ENCODE results near the gene FARP1. TPM values are rescaled to one million over a fixed set of nuclear protein-coding genes. Genes with fewer than 3 reads are reported as not detected.

The FARP1 gene
- total and polyA plus RNA-seq, 2 of the 13 experiments (the other 11 are each of a cell fraction or from before 2014, with no cell fraction given): 70.6 to 126 TPM

- Histone ChIP-seq H2AFZ (ENCODE audit: low read length) (no peak overlapping the region), H3K9ac (ENCODE audit: insufficient read depth, low read depth, low read length) (no peak overlapping the region), H3K27ac (ENCODE audit: extremely low read length, insufficient read depth, low read length) (no peak overlapping the region), H3K4me1 (ENCODE audit: insufficient read depth, low read length) (no peaks in the 10 kb centered on the region), H3K4me3 (replicated peaks in 1 of 3; ENCODE audit: insufficient read depth in 1 of 3, low read depth in 2 of 3, low read length in 3 of 3) (no peak overlapping the region), H3K4me2 (ENCODE audit: low read depth, low read length) (no peak overlapping the region), H3K36me3 (replicated peaks in 1 of 2; ENCODE audit: control insufficient read depth in 1 of 2, insufficient read depth in 2 of 2, low read length in 2 of 2) (peaks cover 34 to 89% of the 10 kb centered on the region in 2 experiments), H4K20me1 (ENCODE audit: insufficient read depth, low read length) (peaks cover 3% of the 10 kb centered on the region; the same call in 1 of the 2 replicates), H3K9me3 (ENCODE audit: low read length) (no peaks in the 10 kb centered on the region), H3K79me2 (ENCODE audit: insufficient read depth, low read length) (peaks cover 2% of the 10 kb centered on the region), H3K27me3 (ENCODE audit: control insufficient read depth in 1 of 2, insufficient read depth in 2 of 2, low read length in 2 of 2) (no peaks in the 10 kb centered on the region)
- no peak for FAIRE-seq
- ATAC-seq: no peak; the same call in 1 of the 3 replicates
- no TSS peak for BruUV-seq (replicated peaks)
- POLR2A ChIA-PET: no interaction called here
- CTCF ChIA-PET (ENCODE audit: low intra/inter-chr PET ratio, low total read pairs): no interaction called here
- DNase-seq (ENCODE audit: low spot score): no peak
- WGBS (ENCODE audit: low lambda C conversion rate): 96% methylated on average over 11 of the region's 16 CpGs
- in situ Hi-C loops (cut with HindIII; ENCODE audit: extremely low pct_ligation_motif_present, low pct_unique_long_range_greater_than_20kb) (no loop called here), intact Hi-C loops (cut with micrococcal nuclease; ENCODE audit: unreplicated experiment) (no loop called here)
- TF ChIP-seq, protein P1, sequence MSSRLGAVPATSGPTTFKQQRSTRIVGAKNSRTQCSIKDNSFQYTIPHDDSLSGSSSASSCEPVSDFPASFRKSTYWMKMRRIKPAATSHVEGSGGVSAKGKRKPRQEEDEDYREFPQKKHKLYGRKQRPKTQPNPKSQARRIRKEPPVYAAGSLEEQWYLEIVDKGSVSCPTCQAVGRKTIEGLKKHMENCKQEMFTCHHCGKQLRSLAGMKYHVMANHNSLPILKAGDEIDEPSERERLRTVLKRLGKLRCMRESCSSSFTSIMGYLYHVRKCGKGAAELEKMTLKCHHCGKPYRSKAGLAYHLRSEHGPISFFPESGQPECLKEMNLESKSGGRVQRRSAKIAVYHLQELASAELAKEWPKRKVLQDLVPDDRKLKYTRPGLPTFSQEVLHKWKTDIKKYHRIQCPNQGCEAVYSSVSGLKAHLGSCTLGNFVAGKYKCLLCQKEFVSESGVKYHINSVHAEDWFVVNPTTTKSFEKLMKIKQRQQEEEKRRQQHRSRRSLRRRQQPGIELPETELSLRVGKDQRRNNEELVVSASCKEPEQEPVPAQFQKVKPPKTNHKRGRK (CRISPR knock-in tag; IDR thresholded peaks at IDR 0.05): no peak
- TF ChIP-seq ZNF326 (CRISPR knock-in tag; IDR thresholded peaks at IDR 0.05; ENCODE audit: borderline replicate concordance): no peak
- no peak for TF ChIP-seq MLLT10 (CRISPR knock-in tag; IDR thresholded peaks at IDR 0.05)
- TF ChIP-seq RCOR2 (CRISPR knock-in tag; IDR thresholded peaks at IDR 0.05): no peak
- TF ChIP-seq, protein P2, sequence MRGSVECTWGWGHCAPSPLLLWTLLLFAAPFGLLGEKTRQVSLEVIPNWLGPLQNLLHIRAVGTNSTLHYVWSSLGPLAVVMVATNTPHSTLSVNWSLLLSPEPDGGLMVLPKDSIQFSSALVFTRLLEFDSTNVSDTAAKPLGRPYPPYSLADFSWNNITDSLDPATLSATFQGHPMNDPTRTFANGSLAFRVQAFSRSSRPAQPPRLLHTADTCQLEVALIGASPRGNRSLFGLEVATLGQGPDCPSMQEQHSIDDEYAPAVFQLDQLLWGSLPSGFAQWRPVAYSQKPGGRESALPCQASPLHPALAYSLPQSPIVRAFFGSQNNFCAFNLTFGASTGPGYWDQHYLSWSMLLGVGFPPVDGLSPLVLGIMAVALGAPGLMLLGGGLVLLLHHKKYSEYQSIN (CRISPR knock-in tag; IDR thresholded peaks at IDR 0.05; ENCODE audit: borderline replicate concordance): no peak
- TF ChIP-seq ZNF703 (CRISPR knock-in tag; IDR thresholded peaks at IDR 0.05; ENCODE audit: borderline replicate concordance): no peak
- no peak for TF ChIP-seq ZNF784 (CRISPR knock-in tag; IDR thresholded peaks at IDR 0.05; ENCODE audit: borderline replicate concordance)
- TF ChIP-seq, protein P3, sequence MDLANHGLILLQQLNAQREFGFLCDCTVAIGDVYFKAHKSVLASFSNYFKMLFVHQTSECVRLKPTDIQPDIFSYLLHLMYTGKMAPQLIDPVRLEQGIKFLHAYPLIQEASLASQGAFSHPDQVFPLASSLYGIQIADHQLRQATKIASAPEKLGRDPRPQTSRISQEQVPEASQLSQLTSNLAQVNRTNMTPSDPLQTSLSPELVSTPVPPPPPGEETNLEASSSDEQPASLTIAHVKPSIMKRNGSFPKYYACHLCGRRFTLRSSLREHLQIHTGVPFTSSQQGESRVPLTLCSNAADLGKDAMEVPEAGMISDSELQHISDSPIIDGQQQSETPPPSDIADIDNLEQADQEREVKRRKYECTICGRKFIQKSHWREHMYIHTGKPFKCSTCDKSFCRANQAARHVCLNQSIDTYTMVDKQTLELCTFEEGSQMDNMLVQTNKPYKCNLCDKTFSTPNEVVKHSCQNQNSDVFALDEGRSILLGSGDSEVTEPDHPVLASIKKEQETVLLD (CRISPR knock-in tag; IDR thresholded peaks at IDR 0.05; ENCODE audit: low read depth): no peak
- no peak for TF ChIP-seq KLF12 (CRISPR knock-in tag; IDR thresholded peaks at IDR 0.05; ENCODE audit: borderline replicate concordance)
- no peak for TF ChIP-seq ZNF891 (CRISPR knock-in tag; IDR thresholded peaks at IDR 0.05)
- TF ChIP-seq ARID2 (CRISPR knock-in tag; IDR thresholded peaks at IDR 0.05; ENCODE audit: borderline replicate concordance): no peak
- no peak for TF ChIP-seq BCL6 (CRISPR knock-in tag; IDR thresholded peaks at IDR 0.05)
- no peak for TF ChIP-seq SRSF9 (IDR thresholded peaks at IDR 0.05; ENCODE audit: borderline replicate concordance, insufficient read depth, low read depth, low read length, poor library complexity, severe bottlenecking)
- TF ChIP-seq SMYD3 (CRISPR knock-in tag; IDR thresholded peaks at IDR 0.05): no peak
- no peak for TF ChIP-seq ZNF512B (CRISPR knock-in tag; IDR thresholded peaks at IDR 0.05; ENCODE audit: borderline replicate concordance)
- no peak for TF ChIP-seq POLR2A (IDR thresholded peaks at IDR 0.05; ENCODE audit: insufficient read depth in 1 of 2, low read depth in 2 of 2, low read length in 2 of 2)
- TF ChIP-seq ZNF451 (CRISPR knock-in tag; IDR thresholded peaks at IDR 0.05): no peak
- no peak for TF ChIP-seq NFIC (IDR thresholded peaks at IDR 0.05; ENCODE audit: low read length)
Observed at GRCh38 chr13:98458431-98458830, 315.5 kb downstream of the FARP1 start.

Data from HepG2 (cell line).